Activated CD8-positive, alpha-beta memory T cell treated with anti-CD3 and anti-CD28 coated beads for 36 hours (primary cell): ENCODE measurements around the gene ETFRF1. TPM values are rescaled to one million over a fixed set of nuclear protein-coding genes. Genes with fewer than 3 reads are reported as not detected.

Experiments used
- CTCF ChIA-PET: fragments of 350-600 bp; sonication (Branson Sonifier 250); formaldehyde crosslinking; loops from one replicate; lab custom pipeline; 2021; ENCODE audit warnings: antibody characterized with exemption; lab: Charles Lee
- POLR2A ChIA-PET: fragments of 350-600 bp; sonication (Branson Sonifier 250); formaldehyde crosslinking; loops from one replicate; lab custom pipeline; 2021; ENCODE audit warnings: antibody characterized with exemption; lab: Charles Lee
- total RNA-seq, 2 experiments: library from RNA; stranded (reverse); gene quantifications; one replicate each; pipeline ENCODE4 v1.2.3, GENCODE V29; 2021

ETFRF1 gene
- total RNA-seq = 10 to 100 TPM; 12.9 to 13.9 TPM

GRCh38 chr12:25195056-25195971, at the start of gene ETFRF1, which contains the start of gene DNAI7:
TSS of gene ETFRF1 (plus strand) at chr12:25195237. CDS start at chr12:25203957, 8,720 bp downstream.
TSS of gene DNAI7 (minus strand) at chr12:25195160. CDS start at chr12:25195078, 82 bp downstream.
- POLR2A ChIA-PET = interaction anchor here (0.6 kb wide), 1 partner anchor 23 kb away, joined by 8 read pairs; no protein-coding TSS in a partner anchor

GRCh38 chr12:25146686-25147085, 48.4 kb upstream of the ETFRF1 start:
- ChIA-PET POLR2A (no interaction called here), CTCF (interaction anchor here (0.7 kb wide), 1 partner anchor 11 kb away, joined by 3 read pairs; no protein-coding TSS in a partner anchor)

More at GRCh38 chr12:25195056-25195971, at the start of gene ETFRF1, which contains the start of gene DNAI7:
- CTCF ChIA-PET = no interaction called here

GRCh38 chr12:25151476-25151875, 43.6 kb upstream of the ETFRF1 start:
- CTCF ChIA-PET = no interaction called here
- POLR2A ChIA-PET = no interaction called here

GRCh38 chr12:25152055-25152454, 43.0 kb upstream of the ETFRF1 start:
- ChIA-PET CTCF (interaction anchor here (1.0 kb wide), 1 partner anchor 21 kb away, joined by 4 read pairs; no protein-coding TSS in a partner anchor), POLR2A (no interaction called here)

- ChIA-PET POLR2A (no interaction called here), CTCF (interaction anchor here (1.1 to 1.3 kb wide), 3 partner anchors 10 to 232 kb away, joined by 3 to 4 read pairs (median 3); no protein-coding TSS in a partner anchor)
These were observed 39.9 kb upstream of the ETFRF1 start for GRCh38 chr12:25155022-25155576.

- CTCF ChIA-PET = interaction anchor here (0.7 kb wide), 1 partner anchor 144 kb away, joined by 3 read pairs; no protein-coding TSS in a partner anchor
- POLR2A ChIA-PET = no interaction called here
These were observed 39.0 kb upstream of the ETFRF1 start for GRCh38 chr12:25156061-25156460.

GRCh38 chr12:25162866-25163265, 32.2 kb upstream of the ETFRF1 start:
- ChIA-PET POLR2A (no interaction called here), CTCF (no interaction called here)

GRCh38 chr12:25182765-25183164, 12.3 kb upstream of the ETFRF1 start:
- POLR2A ChIA-PET = no interaction called here
- CTCF ChIA-PET = no interaction called here

GRCh38 chr12:25184132-25184531, 10.9 kb upstream of the ETFRF1 start:
- ChIA-PET CTCF (no interaction called here), POLR2A (no interaction called here)

GRCh38 chr12:25186038-25186787, 8.8 kb upstream of the ETFRF1 start:
- CTCF ChIA-PET = no interaction called here
- POLR2A ChIA-PET = no interaction called here

- ChIA-PET POLR2A (no interaction called here), CTCF (no interaction called here)
These were observed 8.1 kb upstream of the ETFRF1 start for GRCh38 chr12:25186788-25187402.

- CTCF ChIA-PET = no interaction called here
These were observed 7.3 kb upstream of the ETFRF1 start for GRCh38 chr12:25187781-25188180.

GRCh38 chr12:25189656-25190055, 5.4 kb upstream of the ETFRF1 start:
- CTCF ChIA-PET = no interaction called here
- POLR2A ChIA-PET = no interaction called here

More at GRCh38 chr12:25187781-25188180, 7.3 kb upstream of the ETFRF1 start:
- POLR2A ChIA-PET = no interaction called here

- POLR2A ChIA-PET = no interaction called here
- CTCF ChIA-PET = no interaction called here
These were observed 4.2 kb upstream of the ETFRF1 start for GRCh38 chr12:25190793-25191192.

- CTCF ChIA-PET = no interaction called here
- POLR2A ChIA-PET = no interaction called here
These were observed 823 bp upstream of the ETFRF1 start for GRCh38 chr12:25194214-25194613.

GRCh38 chr12:25194722-25195055, 348 bp upstream of the ETFRF1 start:
- POLR2A ChIA-PET = interaction anchor here (0.6 kb wide), 1 partner anchor 24 kb away, joined by 8 read pairs; no protein-coding TSS in a partner anchor
- CTCF ChIA-PET = no interaction called here

- POLR2A ChIA-PET = no interaction called here
- CTCF ChIA-PET = no interaction called here
These were observed 2.6 kb downstream of the ETFRF1 start for GRCh38 chr12:25197608-25198007.

- POLR2A ChIA-PET = no interaction called here
- CTCF ChIA-PET = no interaction called here
These were observed 5.7 kb downstream of the ETFRF1 start for GRCh38 chr12:25200703-25201102.

GRCh38 chr12:25202137-25202536, 7.1 kb downstream of the ETFRF1 start:
- POLR2A ChIA-PET = no interaction called here
- CTCF ChIA-PET = no interaction called here
